ENCODE results near the gene CDK16. TPM values are rescaled to one million over a fixed set of nuclear protein-coding genes. Genes with fewer than 3 reads are reported as not detected.
A peak's percentile ranks its signal among the peaks of the same experiment; 100 is the strongest.

Gene CDK16
- total RNA-seq, 1 experiment from 2014 or later, result 134 TPM

DNA sequence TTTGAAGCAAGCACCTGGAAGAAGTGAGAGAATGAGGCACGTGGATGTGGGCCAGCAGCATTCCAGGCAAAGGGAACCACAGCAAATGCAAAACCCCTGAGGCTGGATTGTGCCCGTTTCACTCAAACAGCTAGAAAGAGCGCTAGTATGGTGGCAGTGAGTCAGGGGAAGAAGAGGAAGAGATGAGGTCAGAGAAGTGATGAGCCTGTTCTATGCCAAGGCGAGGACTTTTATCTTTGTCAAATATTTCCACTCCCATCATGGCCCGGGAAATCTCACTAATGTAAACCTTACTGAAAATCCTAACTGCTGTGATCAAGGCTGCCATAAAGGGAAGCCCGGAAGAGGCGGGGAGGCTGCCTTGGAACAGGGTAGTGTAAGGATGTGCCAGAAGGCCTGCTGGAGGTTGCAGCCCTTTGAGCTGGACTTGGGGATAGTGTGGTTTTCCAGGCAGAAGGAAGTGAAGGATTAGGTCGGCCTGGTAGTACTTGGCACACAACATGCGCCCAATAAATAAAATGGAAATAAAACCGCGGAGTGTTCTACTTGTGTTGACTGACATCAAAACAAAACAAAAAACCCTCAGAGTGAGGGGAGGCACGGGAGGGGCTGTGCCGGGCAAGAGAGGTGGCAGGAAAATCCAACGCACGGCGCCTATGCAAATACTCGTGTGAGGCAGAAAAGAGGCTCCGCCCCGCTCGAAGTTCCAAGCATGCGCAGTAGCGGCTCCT is 1.2 kb upstream of the CDK16 start:
- no peaks in the 10 kb centered on the region for H3K9me3 ChIP-seq (ENCODE audit: control insufficient read depth, insufficient read depth, low read depth, low read length)
- no peak for DNase-seq (ENCODE audit: low read depth, low spot score)
- H3K4me1 ChIP-seq (ENCODE audit: control insufficient read depth, insufficient read depth, low read length), result peaks cover 22% of the 10 kb centered on the region
- TF ChIP-seq SIN3A (IDR thresholded peaks at IDR 0.05; ENCODE audit: borderline replicate concordance, insufficient read depth, low read depth, low read length) (no peak), POLR2AphosphoS5 (IDR thresholded peaks at IDR 0.05; ENCODE audit: low read depth, low read length) (peak; percentile 67)
- TF ChIP-seq, protein P1, sequence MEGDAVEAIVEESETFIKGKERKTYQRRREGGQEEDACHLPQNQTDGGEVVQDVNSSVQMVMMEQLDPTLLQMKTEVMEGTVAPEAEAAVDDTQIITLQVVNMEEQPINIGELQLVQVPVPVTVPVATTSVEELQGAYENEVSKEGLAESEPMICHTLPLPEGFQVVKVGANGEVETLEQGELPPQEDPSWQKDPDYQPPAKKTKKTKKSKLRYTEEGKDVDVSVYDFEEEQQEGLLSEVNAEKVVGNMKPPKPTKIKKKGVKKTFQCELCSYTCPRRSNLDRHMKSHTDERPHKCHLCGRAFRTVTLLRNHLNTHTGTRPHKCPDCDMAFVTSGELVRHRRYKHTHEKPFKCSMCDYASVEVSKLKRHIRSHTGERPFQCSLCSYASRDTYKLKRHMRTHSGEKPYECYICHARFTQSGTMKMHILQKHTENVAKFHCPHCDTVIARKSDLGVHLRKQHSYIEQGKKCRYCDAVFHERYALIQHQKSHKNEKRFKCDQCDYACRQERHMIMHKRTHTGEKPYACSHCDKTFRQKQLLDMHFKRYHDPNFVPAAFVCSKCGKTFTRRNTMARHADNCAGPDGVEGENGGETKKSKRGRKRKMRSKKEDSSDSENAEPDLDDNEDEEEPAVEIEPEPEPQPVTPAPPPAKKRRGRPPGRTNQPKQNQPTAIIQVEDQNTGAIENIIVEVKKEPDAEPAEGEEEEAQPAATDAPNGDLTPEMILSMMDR (IDR thresholded peaks at IDR 0.05), result no peak
- BruUV-seq (replicated peaks), result no TSS peak
- H3K27me3 ChIP-seq (ENCODE audit: control insufficient read depth, insufficient read depth, low read length), result no peaks in the 10 kb centered on the region
- H3K4me3 ChIP-seq (ENCODE audit: low read depth in 2 of 2, low read length in 2 of 2), result peak overlapping the region; percentile 10 to 51
- CTCF ChIA-PET, result interaction anchor here (0.5 to 1.0 kb wide), 4 partner anchors 95 to 284 kb away, joined by 3 to 7 read pairs (median 3); no protein-coding TSS in a partner anchor
- peak overlapping the region; percentile 79 for H3K27ac ChIP-seq (ENCODE audit: low read length)
- POLR2A ChIA-PET, result interaction anchor here (0.6 kb wide), 1 partner anchor 339 kb away, joined by 3 read pairs; no protein-coding TSS in a partner anchor
- peaks cover 6% of the 10 kb centered on the region; the same call in 1 of the 2 replicates for H3K36me3 ChIP-seq (ENCODE audit: control insufficient read depth, insufficient read depth, low read length)
- intact Hi-C loops (cut with micrococcal nuclease; ENCODE audit: unreplicated experiment) (no loop called here), in situ Hi-C loops (cut with HindIII; ENCODE audit: low pct_unique_long_range_greater_than_20kb, low sequenced_read_pairs) (no loop called here)
- ATAC-seq, result peak; percentile 43

DNA sequence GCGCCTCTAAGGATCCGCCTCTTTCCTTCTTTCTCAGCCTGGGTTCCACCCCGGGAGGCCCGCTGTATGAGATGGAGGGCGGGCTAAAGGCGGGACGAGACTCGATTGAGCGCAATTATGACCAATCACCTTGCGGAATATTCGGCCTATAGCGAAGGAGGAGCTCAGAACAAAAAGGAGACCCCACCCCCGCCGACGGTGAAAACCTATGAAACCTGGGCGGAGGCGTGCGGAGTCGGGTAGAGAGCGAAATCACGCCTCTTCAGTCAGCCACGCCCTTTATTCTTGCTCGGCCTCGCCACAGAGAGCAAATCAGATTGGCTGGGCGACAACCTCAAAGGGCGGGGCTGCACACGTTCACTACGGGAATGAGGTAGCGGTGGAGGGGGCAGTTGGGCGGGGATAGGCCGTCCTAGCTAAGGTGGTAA is 615 bp upstream of the CDK16 start:
- Histone ChIP-seq H3K27me3 (ENCODE audit: control insufficient read depth, insufficient read depth, low read length) (no peaks in the 10 kb centered on the region), H3K36me3 (ENCODE audit: control insufficient read depth, insufficient read depth, low read length) (no peaks in the 10 kb centered on the region; the same call in 1 of the 2 replicates), H3K4me1 (ENCODE audit: control insufficient read depth, insufficient read depth, low read length) (peaks cover 22% of the 10 kb centered on the region), H3K4me3 (ENCODE audit: low read depth in 2 of 2, low read length in 2 of 2) (peak overlapping the region; percentile 89 to 90), H3K27ac (ENCODE audit: low read length) (peak overlapping the region; percentile 98), H3K9me3 (ENCODE audit: control insufficient read depth, insufficient read depth, low read depth, low read length) (no peaks in the 10 kb centered on the region)
- BruUV-seq (replicated peaks), result no TSS peak
- in situ Hi-C loops (cut with HindIII; ENCODE audit: low pct_unique_long_range_greater_than_20kb, low sequenced_read_pairs), result no loop called here
- CTCF ChIA-PET, result interaction anchor here (0.6 to 1.0 kb wide), 4 partner anchors 45 to 273 kb away, joined by 3 read pairs; no protein-coding TSS in a partner anchor
- TF ChIP-seq, protein P2, sequence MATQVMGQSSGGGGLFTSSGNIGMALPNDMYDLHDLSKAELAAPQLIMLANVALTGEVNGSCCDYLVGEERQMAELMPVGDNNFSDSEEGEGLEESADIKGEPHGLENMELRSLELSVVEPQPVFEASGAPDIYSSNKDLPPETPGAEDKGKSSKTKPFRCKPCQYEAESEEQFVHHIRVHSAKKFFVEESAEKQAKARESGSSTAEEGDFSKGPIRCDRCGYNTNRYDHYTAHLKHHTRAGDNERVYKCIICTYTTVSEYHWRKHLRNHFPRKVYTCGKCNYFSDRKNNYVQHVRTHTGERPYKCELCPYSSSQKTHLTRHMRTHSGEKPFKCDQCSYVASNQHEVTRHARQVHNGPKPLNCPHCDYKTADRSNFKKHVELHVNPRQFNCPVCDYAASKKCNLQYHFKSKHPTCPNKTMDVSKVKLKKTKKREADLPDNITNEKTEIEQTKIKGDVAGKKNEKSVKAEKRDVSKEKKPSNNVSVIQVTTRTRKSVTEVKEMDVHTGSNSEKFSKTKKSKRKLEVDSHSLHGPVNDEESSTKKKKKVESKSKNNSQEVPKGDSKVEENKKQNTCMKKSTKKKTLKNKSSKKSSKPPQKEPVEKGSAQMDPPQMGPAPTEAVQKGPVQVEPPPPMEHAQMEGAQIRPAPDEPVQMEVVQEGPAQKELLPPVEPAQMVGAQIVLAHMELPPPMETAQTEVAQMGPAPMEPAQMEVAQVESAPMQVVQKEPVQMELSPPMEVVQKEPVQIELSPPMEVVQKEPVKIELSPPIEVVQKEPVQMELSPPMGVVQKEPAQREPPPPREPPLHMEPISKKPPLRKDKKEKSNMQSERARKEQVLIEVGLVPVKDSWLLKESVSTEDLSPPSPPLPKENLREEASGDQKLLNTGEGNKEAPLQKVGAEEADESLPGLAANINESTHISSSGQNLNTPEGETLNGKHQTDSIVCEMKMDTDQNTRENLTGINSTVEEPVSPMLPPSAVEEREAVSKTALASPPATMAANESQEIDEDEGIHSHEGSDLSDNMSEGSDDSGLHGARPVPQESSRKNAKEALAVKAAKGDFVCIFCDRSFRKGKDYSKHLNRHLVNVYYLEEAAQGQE (IDR thresholded peaks at IDR 0.05; ENCODE audit: insufficient read depth in 1 of 2, low read depth in 2 of 2, low read length in 1 of 2), result no peak
- TF ChIP-seq TCF7L2 (IDR thresholded peaks at IDR 0.05; ENCODE audit: low read depth, low read length), result peak; percentile 84
- peak; percentile 97 for DNase-seq (ENCODE audit: low read depth, low spot score)
- POLR2A ChIA-PET, result interaction anchor here (0.6 kb wide), 1 partner anchor 338 kb away, joined by 3 read pairs; no protein-coding TSS in a partner anchor
- intact Hi-C loops (cut with micrococcal nuclease; ENCODE audit: unreplicated experiment), result no loop called here
- ATAC-seq, result peak; percentile 90

All from Panc1 (cell line).